ENCODE results near the gene EDEM3.

- TF ChIP-seq, protein P1, sequence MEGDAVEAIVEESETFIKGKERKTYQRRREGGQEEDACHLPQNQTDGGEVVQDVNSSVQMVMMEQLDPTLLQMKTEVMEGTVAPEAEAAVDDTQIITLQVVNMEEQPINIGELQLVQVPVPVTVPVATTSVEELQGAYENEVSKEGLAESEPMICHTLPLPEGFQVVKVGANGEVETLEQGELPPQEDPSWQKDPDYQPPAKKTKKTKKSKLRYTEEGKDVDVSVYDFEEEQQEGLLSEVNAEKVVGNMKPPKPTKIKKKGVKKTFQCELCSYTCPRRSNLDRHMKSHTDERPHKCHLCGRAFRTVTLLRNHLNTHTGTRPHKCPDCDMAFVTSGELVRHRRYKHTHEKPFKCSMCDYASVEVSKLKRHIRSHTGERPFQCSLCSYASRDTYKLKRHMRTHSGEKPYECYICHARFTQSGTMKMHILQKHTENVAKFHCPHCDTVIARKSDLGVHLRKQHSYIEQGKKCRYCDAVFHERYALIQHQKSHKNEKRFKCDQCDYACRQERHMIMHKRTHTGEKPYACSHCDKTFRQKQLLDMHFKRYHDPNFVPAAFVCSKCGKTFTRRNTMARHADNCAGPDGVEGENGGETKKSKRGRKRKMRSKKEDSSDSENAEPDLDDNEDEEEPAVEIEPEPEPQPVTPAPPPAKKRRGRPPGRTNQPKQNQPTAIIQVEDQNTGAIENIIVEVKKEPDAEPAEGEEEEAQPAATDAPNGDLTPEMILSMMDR (conservative IDR thresholded peaks at IDR 0.05) = no peak
- no peak for TF ChIP-seq EZH2 (IDR thresholded peaks at IDR 0.05; ENCODE audit: low read depth)
Observed at GRCh38 chr1:184656221-184656620, 98.4 kb downstream of the EDEM3 start.
